ENCODE measurements around the gene GALP.
"Not testable (repeated sequence)": the region's sequence is repeated elsewhere in the genome, so short reads cannot be mapped to it uniquely, and the experiment has no call there.

GALP gene

DNA sequence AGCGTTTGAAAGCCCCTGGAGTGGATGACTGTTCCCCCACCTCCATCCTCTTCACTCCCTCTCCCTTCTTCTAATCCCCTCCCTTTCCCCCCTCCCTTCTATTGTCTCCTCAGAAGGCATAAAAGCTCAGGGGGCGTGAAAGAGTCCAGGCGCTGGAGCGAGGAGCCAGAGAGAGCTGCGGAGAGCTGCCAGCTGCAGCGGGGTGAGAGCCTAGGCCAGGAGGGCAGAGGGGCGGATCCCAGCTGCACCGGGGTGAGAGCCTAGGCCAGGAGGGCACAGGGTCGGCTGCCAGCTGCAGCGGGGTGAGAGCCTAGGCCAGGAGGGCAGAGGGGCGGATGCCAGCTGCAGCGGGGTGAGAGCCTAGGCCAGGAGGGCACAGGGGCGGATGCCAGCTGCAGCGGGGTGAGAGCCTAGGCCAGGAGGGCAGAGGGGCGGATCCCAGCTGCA, at the start of gene GALP:
Gene GALP, plus strand, starts transcription at position 148 of the 447 bp plus-strand sequence. CDS start 1,101 bp downstream, outside the sequence.
- not testable (repeated sequence) for DNase-seq

- DNase-seq, result no peak
Measured at GRCh38 chr19:56126983-56127780, 48.6 kb upstream of the GALP start.

DNA sequence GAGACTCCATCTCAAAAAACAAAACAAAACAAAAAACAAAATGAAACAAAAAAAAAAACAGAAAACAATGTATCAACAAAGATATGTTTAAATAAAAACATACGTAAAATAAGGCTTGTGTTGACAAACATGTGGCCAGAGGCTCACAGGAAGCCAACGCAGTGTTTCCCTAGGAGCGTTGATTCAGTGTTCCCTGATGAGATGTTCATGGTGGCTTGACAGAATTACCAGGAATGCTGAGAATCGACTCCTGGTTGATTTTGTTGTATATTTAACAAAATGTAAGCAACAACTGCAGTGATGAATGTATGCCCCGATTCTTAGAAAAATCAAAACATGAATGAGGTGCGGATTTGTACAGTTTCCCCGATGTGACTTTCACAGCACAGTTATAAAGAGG, 45.8 kb upstream of the GALP start:
- DNase-seq, result no peak

- no peak for DNase-seq
Measured at GRCh38 chr19:56131651-56132050, 44.2 kb upstream of the GALP start.

DNA sequence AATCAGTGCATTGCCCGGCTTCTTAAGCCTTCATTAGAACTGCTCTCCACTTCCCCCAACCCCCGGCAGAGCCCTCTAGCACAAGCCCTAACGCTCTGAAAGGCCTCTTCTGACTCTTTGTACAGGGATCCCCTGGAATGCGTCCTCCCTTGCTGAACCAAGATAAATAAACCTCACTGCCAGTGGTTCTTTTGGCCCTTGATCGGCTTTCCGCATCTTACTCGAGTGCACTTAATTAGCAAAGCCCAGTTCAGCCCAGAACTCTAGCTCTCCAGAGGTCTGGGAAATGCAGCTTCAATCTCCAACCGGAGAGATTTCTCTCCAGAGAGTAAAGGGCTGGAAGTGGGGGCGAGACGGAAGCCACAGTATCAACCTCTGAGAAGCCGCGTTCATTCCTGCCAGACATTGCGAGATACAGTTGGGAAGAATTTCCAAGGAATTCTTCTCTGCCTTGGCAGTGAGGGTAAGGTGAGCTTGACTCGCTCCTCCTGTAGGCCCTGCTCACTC, 43.4 kb upstream of the GALP start:
- no peak for DNase-seq

- DNase-seq, result no peak
Measured at GRCh38 chr19:56133858-56134653, 41.8 kb upstream of the GALP start.

DNA sequence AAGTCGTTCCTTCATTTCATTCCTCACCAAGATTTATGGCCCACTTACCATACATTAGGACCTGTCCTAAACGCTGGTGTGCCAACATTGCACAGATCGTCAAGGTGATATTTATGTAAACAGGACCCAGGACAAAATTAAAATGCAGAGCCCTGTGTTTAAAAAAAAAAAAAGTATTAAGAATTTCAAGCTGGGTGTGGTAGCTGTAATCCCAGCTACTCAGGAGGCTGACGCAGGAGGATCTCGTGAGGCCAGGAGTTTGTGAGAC, 41.2 kb upstream of the GALP start:
- no peak for DNase-seq

- DNase-seq, result no peak
Measured at GRCh38 chr19:56136362-56136761, 39.4 kb upstream of the GALP start.

DNA sequence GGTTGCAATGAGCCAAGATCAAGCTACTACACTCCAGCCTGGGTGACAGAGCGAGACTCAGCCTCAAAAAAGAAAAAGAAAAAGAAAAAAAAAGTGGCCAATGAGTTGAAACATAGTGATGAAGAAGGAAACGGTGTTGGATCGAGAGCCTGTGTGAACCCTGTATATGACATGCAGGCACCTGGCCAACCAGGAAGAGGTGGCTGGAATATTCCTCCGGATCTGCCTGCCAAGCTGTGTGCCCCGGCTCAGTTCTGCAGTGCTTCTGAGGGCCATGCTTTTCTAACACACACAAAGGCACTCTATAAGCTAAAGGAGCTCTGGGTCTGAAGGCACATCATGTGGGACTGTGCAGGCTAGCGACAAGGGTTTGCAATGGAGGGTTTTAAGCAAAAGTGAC, 38.4 kb upstream of the GALP start:
- no peak for DNase-seq

DNA sequence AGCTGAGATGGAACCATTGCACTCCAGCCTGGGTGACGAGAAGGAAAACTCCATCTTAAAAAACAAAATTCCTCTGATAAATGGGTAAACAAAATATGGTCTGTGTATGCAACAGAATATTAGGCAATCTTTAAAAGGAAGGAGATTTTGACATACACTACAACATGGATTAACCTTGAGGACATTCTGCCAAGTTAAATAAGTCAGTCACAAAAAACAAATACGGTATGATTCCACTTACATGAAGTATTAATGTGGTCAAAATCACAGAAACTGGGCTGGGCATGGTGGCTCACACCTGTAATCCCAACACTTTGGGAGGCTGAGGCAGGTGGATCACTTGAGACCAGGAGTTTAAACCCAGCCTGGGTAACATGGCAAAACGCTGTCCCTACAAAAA, 37.7 kb upstream of the GALP start:
- no peak for DNase-seq

DNA sequence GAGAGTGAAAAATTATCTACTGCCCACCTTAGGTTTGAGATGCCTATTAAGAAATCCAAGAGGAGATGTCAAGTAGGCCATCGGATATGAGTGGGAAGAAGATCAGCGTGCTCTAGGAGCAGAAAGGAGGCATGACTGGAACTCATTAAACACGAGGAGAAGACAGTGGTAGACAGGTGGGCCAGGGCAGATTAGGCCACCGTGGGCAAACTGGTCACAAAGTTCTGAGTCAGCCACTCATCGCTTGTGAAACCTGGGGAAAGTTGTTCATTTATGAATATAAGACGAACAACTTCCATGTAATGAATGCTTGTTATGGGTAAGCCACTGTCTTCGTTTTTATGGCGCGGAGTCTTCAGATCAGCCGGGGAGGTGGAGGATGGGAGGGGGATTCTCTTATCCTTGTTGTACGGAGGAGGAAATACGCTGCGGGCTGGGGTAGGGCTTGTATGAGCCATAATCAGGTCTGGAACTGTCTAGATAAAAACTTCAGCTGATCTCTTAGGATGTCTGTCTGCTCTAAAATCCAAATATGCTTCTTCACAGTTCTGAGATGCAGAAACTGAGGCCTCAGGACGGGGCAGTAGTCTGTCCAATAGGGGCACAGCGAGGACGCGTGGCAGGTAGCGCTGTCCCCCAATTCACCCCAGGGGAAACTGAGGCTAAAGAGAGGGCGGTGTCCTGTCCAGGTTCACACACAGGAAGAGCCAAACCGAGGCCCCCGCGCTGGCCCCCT, 35.8 kb upstream of the GALP start:
- DNase-seq, result no peak

DNA sequence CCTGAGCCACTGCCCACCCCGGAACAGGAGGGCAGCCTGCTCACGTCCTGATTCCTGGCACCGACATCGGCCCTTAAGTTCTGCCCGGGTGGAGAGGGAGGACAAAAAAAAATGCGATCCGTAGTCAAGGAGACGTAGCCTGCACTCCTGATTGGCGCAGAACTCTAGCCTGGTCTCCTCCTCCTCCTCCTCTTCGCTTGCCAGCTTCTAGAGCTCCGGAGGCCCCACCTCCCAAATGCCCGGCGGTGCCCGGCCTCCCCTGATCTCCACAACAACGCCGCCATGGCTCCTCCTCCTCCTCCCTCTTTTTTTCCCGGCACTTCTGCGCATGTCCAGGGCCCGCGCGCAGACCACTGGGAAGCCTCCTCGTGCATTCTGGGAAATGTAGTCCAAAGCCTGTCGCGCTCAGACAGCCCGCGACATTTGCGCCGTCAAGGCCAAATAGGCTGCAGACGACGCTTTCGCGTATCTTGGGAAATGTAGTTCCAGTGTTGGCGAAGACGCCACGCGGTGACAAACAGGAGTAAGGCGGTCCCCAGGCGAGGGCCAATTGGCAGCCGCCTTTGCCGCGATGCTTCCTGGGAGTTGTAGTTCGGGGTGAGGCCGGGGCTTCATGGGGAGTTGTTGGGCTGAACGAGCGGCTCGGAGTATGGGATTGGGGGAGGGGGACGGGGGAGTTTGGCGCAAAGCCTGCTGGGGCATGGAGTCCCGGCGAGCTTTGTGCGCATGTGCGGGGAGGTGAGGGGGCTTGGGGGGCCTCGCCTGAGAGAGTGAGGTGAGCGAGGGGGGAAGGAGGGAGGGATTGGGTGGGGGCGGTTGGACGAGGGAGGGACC, 35.0 kb upstream of the GALP start, which contains the start of gene ZNF444:
Gene ZNF444, plus strand, starts transcription at position 705 of the 834 bp plus-strand sequence. CDS start 5,625 bp downstream, outside the sequence.
- peak; percentile 100 for DNase-seq

GRCh38 chr19:56141417-56141993, 34.3 kb upstream of the GALP start:
- no peak for DNase-seq

GRCh38 chr19:56142087-56142787, 33.6 kb upstream of the GALP start:
- DNase-seq, result no peak

- DNase-seq, result no peak
Measured at GRCh38 chr19:56142897-56143434, 32.8 kb upstream of the GALP start.

DNA sequence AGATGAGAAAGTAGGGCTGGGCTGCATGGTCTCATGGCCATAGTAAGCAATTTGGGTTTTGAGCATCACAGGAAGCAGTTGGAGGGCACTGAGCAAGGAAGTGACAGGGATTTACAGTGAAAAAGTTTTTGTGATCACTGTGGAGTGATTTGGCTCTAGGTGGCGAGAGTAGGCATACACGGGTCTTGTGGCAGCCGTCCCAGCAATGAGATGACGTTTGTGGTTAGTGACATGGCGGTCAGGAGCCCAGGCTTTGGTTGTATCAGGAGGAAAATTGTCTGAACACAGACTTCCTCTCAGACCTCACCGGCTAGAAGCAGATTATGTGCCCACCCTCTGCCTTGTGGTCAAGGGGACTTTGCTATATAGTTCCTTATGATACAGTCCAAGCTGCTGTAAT, 31.4 kb upstream of the GALP start:
- no peak for DNase-seq

GRCh38 chr19:56144831-56145230, 31.0 kb upstream of the GALP start:
- DNase-seq, result no peak

DNA sequence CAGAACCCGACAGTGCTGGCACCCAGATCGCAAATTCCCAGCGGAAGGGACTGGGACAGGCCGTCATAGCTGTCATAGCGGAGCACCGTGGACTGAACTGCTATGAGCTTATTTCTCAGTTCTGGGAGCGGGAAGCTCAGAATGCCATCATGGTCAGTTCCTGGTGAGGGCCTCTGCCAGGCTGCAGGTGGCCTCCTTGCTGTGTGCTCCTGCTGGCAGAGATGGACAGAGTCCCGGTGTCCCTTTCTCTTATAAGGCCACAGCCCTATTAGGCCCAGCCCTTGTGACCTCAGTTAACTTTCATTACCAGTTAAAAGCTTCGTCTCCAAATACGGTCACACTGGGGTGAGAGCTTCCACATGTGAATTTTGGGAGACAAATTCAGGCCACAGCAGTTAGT, 30.1 kb upstream of the GALP start:
- DNase-seq, result no peak

DNA sequence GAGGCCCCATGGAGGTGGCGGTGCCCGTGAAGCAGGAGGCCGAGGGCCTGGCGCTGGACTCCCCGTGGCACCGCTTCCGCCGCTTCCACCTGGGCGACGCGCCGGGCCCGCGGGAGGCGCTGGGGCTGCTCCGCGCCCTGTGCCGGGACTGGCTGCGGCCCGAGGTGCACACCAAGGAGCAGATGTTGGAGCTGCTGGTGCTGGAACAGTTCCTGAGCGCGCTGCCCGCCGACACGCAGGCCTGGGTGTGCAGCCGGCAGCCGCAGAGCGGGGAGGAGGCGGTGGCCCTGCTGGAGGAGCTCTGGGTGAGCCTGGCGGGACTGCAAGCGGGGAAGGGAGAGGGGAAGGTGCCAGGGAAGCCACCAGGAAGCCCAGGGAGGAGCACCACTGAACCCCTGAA, 28.9 kb upstream of the GALP start:
- no peak for DNase-seq

DNA sequence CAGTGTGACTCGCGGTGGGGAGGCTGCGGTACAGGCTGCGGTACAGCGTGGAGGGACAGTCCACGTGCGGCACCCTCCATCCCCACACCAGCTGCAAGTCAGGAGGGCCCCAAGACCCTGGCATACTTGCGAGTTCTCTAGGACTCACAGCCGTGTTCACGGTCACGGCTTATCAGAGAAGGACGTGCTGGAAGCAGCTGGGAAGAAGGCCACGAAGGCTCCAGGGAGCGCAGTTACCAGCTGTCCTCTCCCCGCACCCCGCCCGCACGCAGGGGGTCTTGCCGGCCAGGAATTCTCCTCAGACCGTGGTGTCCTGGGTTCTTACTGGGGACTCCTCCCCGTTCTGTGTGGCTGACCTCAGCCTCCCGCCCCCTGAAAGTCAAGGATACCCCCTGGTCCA, 28.5 kb upstream of the GALP start:
- no peak for DNase-seq

DNA sequence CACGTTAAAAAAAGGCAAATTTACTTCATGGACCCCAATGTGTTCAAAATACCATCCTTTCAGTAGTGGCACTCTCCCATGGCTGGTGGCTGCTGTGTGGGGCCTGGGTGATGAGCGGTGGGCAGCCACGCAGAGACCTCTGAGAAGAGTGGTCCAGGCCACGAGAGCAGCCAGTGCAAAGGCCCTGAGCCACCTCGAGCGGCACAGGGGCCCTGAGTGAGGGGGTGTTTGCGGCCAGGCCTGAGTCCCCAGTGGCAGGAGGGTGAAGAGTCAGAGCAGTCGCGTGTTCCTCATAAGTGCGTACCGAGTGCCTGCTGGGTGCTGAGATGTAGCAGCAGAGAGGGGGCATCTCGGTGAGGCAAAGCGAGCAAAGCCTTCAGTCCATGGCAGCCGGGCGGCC, 27.7 kb upstream of the GALP start:
- no peak for DNase-seq
